PC-3 (cell line): ENCODE data around the gene FANCG.

Experiments used
- EZH2 ChIP-seq: fragments of 300-600 bp; sonication (generic); IDR thresholded peaks from one replicate; pipeline ENCODE4 v1.6.1; 2017; ENCODE audit warnings: antibody characterized with exemption, mild to moderate bottlenecking, low read length; ENCODE audit not compliant: unreplicated experiment
- EZH2phosphoT487 ChIP-seq: fragments of 300-600 bp; sonication (generic); IDR thresholded peaks from 2 replicates; pipeline ENCODE4 v1.6.1; 2018; ENCODE audit warnings: mild to moderate bottlenecking, antibody characterized with exemption, low read length, borderline replicate concordance
- TF ChIP-seq, protein P1 (sequence below): fragments of 300-600 bp; sonication (generic); conservative IDR thresholded peaks from 2 replicates; pipeline ENCODE4 v1.5.1; 2017; ENCODE audit warnings: antibody characterized with exemption, low read depth, mild to moderate bottlenecking, low read length

DNA sequence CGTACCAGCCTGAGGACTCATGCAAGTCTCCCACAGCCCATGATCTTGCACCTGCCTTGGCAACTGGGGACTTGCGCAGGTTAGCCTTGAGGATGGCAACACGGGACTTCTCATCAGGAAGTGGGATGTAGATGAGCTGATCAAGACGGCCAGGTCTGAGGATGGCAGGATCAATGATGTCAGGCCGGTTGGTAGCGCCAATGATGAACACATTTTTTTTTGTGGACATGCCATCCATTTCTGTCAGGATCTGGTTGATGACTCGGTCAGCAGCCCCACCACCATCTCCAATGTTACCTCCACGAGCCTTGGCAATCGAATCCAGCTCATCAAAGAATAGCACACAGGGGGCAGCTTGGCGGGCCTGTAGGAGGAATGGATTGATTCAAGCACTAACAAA lies 20.3 kb downstream of the FANCG start:
- TF ChIP-seq, protein P1, sequence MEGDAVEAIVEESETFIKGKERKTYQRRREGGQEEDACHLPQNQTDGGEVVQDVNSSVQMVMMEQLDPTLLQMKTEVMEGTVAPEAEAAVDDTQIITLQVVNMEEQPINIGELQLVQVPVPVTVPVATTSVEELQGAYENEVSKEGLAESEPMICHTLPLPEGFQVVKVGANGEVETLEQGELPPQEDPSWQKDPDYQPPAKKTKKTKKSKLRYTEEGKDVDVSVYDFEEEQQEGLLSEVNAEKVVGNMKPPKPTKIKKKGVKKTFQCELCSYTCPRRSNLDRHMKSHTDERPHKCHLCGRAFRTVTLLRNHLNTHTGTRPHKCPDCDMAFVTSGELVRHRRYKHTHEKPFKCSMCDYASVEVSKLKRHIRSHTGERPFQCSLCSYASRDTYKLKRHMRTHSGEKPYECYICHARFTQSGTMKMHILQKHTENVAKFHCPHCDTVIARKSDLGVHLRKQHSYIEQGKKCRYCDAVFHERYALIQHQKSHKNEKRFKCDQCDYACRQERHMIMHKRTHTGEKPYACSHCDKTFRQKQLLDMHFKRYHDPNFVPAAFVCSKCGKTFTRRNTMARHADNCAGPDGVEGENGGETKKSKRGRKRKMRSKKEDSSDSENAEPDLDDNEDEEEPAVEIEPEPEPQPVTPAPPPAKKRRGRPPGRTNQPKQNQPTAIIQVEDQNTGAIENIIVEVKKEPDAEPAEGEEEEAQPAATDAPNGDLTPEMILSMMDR, result no peak
- TF ChIP-seq EZH2, result no peak
- no peak for TF ChIP-seq EZH2phosphoT487
